Astrocyte (in vitro differentiated cells and primary cell): ENCODE data around the gene SNRPD1.

Experiments
- CTCF ChIP-seq: IDR thresholded peaks from 2 replicates; pipeline ENCODE4 v1.5.1; 2011; ENCODE audit warnings: low read depth, mild to moderate bottlenecking, inconsistent platforms, low read length, moderate library complexity; ENCODE audit not compliant: insufficient read depth
- EZH2 ChIP-seq: IDR thresholded peaks from 2 replicates; pipeline ENCODE4 v1.6.1; 2012; ENCODE audit warnings: mild to moderate bottlenecking, low read length, inconsistent platforms; ENCODE audit not compliant: insufficient read depth

GRCh38 chr18:21605213-21605612 lies 6.9 kb upstream of the SNRPD1 start:
- TF ChIP-seq EZH2 (no peak), CTCF (no peak)
